KBM-7 (cell line): ENCODE data around the gene TANGO2.

Experiments
- DNase-seq: peaks from one replicate; pipeline ENCODE4 v3.0.0-alpha.2; 2015
- in situ Hi-C: fragments of 300-500 bp; cut with MboI; formaldehyde crosslinking; loops from 2 replicates; pipeline ENCODE4 v1.14.3; 2020; ENCODE audit warnings: low sequenced_read_pairs, low pct_unique_long_range_greater_than_20kb, mixed read lengths

TANGO2 gene

DNA sequence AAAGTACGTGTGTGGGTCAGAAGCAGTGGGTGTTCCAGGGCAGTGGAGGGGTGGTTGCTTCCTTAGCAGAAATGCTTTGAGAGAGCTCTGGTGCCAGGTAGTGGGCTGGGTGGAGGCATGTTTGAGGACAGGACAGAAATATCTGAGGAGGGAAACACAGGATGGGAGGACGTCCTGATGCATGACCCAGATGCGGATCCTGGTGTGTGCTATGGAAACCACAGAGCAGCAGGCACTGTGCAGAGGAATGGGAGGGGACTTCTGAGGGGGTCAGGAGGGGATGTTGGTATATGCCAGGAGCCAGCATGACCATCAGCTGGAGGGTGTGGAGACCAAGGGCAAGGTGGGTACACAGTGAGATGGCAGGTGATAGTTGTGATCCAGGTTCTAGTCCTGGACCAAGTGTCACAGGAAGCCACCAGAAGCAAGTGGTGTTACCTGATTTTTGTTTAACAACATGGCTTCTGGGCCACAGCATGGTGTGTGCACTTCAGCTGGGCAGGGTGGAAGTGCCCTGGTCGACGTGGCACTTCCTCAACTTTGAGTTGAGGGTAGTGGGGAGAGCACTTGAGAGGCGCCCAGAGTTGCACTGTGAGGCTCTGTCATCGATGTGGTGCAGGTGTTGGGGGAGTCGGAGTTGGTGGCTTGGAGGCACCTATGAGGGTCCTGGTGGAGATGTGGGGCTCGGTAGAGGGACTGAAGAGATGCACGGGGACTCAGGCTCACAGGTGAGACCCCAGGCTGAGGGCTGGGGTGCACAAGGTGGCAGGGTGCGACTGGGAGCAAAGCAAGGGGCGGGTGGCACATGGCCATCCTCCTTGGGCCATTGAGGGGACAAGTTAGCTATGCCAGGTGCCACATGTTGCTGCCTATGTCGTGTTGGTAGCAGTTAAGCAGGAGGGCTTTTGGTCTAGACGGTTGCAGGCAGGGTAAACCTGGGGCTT is 66.7 kb downstream of the TANGO2 start:
- no peak for DNase-seq
- in situ Hi-C loops: no loop called here

DNA sequence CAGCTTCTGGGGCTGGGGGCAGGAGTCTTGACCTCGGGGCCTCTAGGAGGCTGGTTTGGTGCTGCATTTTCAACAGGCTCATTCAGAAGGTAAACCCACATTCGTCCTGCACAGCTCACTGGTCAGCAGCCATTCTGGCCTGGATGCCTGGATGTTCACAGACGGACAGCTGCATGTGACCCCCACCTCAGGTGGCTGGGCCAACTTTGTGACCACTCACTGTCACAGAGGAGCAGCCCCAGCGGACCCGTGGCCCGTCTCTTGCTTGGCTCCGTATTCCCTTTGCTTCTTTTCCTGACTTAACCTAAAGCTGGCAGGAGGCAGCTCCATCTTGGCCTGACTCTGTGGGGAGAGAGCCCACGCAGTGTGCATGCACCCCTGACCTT is 67.3 kb downstream of the TANGO2 start:
- in situ Hi-C loops: no loop called here
- DNase-seq: no peak

DNA sequence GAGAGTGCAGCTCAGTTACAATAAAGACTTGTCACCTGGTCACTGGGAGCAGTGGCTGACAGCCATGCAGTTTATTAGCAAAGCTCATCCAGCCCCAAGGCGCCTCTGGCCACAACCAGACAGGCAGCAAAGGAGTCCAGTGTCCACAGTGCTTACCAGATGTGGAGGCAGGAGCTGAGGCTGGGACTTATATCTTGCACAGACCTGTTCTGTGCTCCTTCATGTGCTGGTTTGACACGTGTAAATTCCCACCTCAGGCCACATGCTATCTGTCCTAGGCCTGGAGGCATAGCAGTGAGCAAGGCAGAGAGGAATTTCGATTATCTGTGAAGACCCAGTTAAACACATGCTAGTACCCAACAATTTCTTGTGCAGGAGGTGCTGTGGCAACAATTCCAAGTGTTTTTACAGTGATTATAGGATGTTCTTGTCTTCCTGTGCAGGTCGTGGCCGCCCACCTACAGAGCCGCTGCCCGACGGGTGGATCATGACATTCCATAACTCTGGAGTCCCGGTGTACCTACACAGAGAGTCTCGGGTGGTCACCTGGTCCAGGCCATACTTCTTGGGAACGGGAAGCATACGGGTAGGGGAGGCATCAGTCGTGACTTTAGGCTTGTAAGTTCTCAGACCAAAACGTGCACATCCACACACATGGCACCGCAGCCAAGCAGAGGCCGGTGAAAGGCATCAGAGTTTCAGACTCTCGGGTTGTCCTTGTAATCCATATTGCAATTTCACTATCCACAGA is 68.5 kb downstream of the TANGO2 start:
- in situ Hi-C loops: no loop called here

DNA sequence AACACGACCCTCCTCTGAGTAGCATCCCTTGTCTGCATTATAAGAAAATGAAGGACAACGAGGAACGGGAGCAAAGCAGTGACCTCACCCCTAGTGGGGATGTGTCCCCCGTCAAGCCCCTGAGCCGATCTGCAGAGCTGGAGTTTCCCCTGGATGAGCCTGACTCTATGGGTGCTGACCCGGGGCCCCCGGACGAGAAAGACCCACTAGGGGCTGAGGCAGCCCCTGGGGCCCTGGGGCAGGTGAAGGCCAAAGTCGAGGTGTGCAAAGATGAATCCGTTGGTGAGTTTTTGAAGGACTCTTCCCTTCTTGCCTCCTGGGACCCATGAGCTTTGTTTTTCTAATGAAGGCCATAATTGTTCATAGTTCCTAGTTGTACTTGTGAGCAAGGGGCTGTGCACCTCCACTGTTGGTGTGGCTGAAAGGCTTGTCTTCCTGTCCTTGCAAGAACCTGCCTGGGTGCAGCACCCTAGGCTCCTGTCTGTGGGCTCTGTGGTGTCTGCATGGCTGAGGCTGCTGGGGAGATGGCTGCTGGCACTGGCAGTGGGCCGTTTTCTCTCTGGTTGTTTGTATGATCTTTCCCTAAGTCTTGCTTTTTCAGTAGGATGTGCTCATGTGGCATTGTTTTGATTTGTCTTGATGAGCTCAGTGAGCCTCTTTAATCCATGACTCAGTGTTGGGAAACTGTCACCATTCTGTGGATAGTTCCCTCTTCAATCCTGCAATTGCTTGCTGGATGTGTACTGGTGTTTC is 69.2 kb downstream of the TANGO2 start:
- no peak for DNase-seq
- in situ Hi-C loops: no loop called here

More for the DNA sequence above, 68.5 kb downstream of the TANGO2 start:
- no peak for DNase-seq

DNA sequence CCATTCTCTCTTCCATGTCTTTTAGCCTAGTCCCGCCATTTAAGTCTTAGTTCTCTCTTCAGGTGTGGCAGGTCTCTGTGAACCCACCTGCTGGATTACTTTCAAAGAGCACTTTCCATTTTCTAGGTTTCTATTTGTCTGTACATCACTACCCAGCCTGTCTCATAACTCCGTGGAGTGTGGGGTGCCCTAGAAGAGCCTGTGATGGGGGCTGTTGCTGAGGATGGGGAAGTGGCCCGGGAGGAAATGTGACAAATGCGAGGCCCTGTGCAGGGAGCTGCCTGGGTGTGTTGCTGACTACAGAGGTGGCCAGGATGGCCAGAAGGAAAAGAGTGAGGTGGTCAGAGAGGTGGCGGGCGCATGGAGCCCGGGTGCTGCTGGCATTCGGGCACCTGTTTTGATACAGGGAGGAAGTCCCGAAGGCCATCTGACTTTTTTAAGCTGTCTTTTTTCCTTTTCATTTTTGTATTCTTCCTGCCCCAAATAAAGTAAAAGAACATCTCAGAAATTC is 69.9 kb downstream of the TANGO2 start:
- in situ Hi-C loops: no loop called here
- DNase-seq: no peak

DNA sequence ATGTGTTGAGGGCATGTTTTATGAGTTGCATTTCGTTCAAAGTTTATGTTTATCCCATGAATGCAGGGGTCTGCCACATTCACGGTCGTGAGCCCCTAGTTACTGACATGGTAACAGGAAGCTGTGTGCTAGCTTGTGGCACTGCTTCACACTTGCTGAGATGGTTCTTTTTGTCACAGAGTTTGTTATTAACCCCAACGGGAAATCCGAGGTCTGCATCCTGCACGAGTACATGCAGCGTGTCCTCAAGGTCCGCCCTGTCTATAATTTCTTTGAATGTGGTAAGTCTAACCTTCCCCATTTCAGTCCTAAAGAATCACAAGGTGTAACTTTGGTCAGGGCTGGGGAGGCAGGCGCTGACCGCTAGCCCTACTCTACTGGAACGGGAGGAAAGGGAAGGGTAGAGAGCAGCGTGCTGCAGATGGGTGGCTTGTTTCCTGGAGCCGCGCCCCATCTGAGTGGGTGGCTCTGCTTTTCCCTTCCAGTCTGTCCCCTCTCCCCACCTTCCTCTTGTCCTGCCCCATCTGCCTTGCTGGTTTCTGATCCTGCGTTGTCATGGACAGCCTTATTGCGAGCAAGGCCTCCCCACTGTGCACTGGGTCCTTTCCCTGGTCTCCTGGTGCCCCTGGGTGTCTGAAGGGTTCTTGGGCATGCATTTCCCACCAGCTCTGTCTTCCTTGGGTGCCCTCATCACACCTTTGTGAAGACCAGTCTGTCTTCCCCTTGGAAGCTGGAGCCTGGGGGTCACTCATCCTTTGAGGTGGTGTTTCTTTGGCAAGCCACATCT is 71.0 kb downstream of the TANGO2 start:
- DNase-seq: no peak
- in situ Hi-C loops: no loop called here

DNA sequence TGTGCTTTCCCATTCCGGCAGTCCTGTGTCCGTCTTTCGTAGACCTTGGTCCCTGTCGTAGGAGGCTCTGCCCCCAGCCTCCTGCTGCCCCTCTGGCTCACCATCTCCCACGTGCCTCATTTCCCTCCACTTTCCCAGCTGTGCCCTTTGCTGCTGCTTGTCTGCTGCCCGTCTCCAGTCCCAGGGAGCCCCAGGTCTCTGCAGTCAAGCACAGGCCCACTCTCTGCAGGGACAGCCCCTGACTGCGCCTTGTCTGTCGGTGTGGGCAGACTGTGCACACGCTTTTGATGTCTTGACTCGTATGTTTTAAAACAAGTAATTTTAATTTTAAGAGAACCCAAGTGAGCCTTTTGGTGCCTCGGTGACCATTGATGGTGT is 71.6 kb downstream of the TANGO2 start:
- DNase-seq: no peak
- in situ Hi-C loops: no loop called here

DNA sequence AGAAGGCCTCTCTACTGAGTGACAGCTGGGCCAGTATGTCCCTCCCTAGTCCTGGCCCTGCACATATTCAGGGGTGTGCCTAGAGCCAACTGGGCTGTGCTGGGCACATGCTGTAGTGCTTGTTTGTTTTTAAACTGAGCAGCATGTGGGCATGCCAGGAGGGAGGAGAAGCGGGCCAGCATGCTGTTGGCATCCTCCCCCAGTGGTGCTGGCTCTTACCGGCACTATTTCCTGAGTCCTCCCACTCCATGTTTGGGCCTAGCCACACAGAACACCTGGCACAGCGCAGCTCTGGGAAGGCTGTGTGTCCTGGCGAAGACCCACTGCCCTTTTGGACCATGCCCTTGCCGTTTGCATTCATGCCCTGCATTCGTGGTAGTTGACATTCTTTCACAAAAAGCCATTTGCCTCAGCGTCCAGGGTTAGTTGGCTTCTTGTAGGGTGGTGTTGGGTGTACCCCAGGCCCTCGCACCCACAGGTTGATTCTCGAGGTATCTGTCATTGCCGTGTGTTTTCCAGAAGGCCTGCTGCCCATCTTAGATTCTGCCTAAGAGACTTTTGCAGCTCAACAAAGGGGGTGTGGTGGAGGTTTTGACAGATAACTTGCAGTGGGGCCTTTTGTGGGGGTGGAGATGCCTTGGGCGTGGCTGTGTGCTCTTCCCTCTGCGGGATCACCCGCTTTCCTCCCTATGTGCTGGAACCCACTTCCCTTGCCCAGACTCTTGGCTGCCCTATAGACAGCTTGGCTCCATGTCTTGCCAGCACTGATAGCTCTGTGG is 72.7 kb downstream of the TANGO2 start:
- no peak for DNase-seq
- in situ Hi-C loops: no loop called here

DNA sequence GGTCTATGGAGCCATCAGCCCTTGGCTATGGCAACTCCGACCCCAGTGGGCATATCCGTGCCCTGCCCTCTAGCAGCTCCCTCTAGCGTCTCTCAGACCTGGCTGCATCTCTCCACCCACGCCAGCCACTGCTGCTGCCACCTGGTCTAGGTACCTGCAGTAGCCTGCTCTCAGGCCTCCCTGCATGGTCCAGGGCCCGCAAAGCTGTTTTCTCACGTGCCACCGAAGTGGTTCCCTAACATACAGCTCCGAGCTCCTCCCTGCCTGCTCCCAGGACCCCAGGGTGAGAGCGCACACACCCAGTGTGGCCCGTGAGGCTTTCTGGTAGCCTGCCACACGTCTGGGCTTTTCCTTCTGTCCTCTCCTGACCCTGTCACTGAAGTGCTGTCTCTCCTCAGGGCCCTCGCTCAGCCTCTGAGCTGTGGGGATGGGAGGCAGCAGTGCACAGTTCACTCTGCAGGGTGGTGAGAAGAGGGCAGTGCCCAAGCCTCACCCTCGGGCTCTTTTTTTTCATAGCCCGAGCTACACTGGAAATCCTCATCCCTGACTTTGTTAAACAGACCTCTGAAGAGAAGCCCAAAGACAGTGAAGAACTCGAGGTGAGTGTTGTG is 73.4 kb downstream of the TANGO2 start:
- no peak for DNase-seq
- in situ Hi-C loops: no loop called here

DNA sequence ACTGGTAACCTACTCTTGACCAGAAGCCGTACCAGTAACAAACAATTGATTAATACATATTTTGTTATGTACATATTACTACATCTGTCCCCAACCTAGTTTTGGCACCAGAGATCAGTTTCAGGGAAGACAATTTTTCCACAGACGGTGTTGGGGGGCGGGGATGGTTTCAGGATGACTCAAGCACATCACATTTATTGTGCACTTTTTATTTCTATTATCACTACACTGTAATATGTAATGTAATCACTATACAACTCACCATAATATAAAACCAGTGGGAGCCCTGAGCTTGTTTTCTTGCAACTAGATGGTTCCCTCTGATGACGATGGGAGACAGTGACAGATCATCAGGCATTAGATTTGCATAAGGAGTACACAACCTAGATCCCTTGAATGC is 74.6 kb downstream of the TANGO2 start:
- DNase-seq: no peak
- in situ Hi-C loops: no loop called here

DNA sequence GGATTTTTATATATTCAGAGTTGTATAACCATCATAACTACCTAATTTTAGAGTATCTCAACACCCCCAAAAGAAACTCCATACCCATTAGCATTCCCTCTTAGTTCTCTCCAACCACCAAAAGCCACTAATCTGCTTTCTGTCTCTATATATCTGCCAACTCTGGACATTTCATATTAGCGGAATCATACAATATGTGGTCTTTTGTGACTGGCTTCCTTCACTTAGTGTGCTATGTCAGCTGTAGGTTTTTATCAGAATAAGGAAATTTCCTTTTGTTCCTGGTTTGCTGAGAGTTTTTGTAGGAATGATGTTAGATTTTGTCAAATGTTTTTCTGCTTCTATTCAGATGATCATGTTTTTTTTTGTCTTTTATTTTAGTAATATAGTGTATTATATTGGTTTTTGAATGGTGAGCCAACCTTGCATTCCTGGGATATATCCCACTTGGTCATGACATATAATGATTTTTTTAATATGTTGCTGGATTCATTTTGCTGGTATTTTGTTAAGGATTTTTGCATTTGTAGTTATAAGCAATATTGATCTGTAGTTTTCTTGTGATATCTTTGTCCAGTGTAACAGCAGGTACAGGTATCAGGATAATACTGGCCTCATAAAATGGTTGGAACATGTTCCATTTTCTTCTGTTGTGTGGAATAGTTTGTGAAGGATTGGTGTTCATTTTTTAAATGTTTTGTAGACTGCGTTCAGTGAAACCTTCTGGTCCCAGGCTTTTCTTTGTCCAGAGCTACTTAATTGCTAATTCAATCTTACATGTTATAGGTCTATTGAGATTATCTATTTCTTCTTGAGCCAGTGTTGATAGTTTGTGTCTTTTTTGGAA is 75.9 kb downstream of the TANGO2 start:
- no peak for DNase-seq
- in situ Hi-C loops: no loop called here

DNA sequence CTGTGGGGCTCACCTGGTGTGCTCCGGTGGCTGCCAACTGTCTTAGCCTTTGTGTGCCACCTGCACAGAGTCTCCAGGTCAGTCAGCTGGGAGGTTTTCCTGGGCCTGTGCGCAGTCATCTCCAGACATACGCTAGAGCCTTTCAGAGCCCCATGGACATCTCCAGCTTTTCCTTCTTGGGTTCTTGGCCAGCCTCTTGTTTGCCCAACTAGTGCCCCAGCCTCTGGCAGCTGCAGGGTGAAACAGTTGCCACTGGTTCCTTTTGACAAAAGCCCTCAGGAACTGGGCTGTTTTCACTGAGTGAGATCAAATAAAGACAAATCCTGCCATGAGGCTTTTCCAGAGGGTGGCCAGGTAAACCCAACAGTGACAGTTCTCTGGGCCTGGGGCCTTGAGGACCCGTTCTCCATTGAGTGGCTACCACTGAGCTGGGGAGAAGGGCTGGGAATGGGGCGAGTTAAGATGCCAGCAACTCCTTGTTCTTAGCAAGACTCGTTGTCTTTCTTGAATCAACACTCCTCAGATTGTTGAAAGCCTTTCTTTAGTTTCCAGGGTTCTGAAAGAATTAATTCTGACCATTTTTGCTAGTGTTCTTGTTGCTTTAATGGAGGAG is 78.3 kb downstream of the TANGO2 start:
- in situ Hi-C loops: no loop called here
- no peak for DNase-seq

DNA sequence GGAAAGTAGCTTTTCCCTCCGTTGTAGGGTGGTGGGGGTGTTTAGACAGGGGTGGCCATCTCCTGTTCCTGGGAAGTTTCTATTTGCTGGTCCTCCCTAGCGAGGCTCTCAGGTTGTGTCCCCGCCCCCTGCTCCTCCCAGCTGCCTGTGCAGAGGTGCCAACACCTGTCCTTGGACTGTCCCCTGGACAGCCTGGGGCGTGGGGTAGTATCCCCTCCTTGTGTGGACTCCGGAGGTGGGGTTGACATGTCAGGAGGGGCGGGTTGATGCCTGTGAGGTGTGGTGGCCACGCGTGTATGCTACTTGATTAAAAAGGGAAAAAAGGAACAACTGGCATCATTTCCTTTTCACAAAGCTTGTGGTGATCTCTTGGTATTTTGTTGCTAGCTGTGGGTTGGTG is 80.7 kb downstream of the TANGO2 start:
- DNase-seq: no peak
- in situ Hi-C loops: no loop called here

DNA sequence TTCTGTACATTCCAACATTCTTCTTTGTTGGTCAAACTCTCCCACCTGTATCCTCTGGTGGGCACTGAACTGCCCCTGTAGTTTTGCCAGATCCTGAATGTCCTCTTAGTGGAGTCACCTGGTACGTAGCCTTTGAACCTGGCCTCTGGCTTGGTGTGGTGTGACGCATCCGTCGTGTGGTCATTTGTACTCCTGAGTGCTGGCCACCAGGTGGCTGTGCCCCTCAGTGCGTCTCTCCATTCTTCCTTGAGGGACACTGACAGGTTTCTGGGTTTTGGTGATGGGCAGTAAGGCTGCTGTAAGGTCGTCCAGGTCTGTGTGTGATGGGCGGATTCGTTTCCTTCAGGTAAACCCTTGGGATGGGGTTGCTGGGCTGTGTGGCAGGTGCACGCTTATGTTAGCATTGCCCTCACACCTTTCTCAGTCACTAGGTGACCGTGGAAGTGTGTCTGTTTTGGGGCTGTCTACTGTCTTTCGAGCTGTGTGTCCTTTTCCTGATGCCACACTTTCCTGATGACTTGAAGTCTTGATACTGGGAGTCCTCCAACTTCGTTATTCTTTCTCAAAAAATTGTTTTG is 81.4 kb downstream of the TANGO2 start:
- DNase-seq: no peak
- in situ Hi-C loops: no loop called here

DNA sequence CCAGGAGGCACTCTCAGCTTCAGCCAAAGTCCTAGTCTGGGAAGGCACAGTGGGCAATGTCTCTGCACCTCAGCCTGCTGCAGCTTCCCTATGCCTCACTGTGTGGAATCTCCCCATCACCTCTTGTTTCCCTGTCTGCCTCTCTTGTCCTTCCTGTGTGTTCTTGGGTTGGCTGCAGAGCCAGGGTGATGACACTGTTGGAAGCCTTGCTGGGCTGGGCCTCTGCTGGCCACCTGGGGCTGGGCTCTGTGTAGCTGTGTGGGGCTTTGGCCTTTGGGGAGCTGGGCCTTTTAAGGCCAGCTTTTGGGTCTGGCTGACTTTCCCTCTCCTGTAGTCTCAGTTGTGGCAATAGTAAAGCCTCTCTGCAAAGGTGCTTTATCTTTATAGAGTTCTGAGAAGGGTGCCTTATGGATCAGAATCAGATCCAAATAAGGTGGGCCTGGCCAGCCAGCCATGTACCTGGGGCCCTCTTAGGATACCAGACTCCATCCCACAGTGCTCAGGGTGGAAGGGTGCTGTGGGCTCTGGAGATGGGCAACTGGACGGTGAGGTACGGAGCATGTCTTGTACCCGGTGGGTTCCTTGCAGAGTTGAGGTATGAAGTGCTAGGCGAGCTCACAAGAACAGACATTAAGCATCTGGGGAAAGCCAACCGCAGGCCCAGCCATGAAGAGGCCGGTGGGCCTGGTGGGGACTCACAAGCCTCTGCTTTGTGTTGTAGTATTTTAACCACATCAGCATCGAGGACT is 84.7 kb downstream of the TANGO2 start:
- in situ Hi-C loops: no loop called here
- DNase-seq: no peak
